Motor neuron (in vitro differentiated cells): ENCODE measurements around the gene ABHD4. TPM values are rescaled to one million over a fixed set of nuclear protein-coding genes. Genes with fewer than 3 reads are reported as not detected.

Source experiments
- ATAC-seq, 8 experiments: fragments of 200-7000 bp; cut with Tn5 transposase; replicated peaks in 6 of 8; 2 replicates each; pipeline ENCODE4 v1.8.0; 2021; ENCODE audit warnings: mild to moderate bottlenecking in 8 of 8, moderate library complexity in 8 of 8
- H3K27ac ChIP-seq, 2 donors: fragments of 250-450 bp; sonication (Bioruptor Pico); 2 replicates each; pipeline ENCODE4 v1.9.0; 2021; ENCODE audit warnings: antibody characterized with exemption in 2 of 2, mild to moderate bottlenecking in 2 of 2, moderate library complexity in 1 of 2
- H3K4me1 ChIP-seq, 2 donors: fragments of 250-450 bp; sonication (Bioruptor Pico); replicated peaks in 1 of 2; 2 replicates each; pipeline ENCODE4 v1.6.1; 2021; ENCODE audit warnings: antibody characterized with exemption in 2 of 2, mild to moderate bottlenecking in 2 of 2, moderate library complexity in 1 of 2
- H3K4me3 ChIP-seq, 5 donors: fragments of 250-450 bp; sonication (Bioruptor Pico); 2 replicates each; pipeline ENCODE4 v1.9.0; 2021; ENCODE audit warnings: antibody characterized with exemption in 5 of 5, mild to moderate bottlenecking in 5 of 5, moderate library complexity in 4 of 5
- WGBS, 10 experiments: fragments of 450-650 bp; shearing (Covaris generic); methylation state at CpG; one replicate each; pipeline ENCODE4 v1.0.0; 2022; 5-methylcytosine and 5-hydroxymethylcytosine counted together
- in situ Hi-C, 9 experiments: fragments of 400-800 bp; cut with MboI; loops; one replicate each; pipeline ENCODE4 v1.15.0; 2021; ENCODE audit warnings: low sequenced_read_pairs in 9 of 9, low pct_unique_long_range_greater_than_20kb in 2 of 9; ENCODE audit not compliant: unreplicated experiment in 9 of 9
- total RNA-seq, 8 experiments: library from RNA; unstranded; fragments of 300-600 nt; gene quantifications; 2 replicates each; pipeline versions ENCODE4 v1.2.3 to v1.2.4, GENCODE V29; 2022

The ABHD4 gene
- total RNA-seq, 8 experiments from 2014 or later = 4.5 to 30.0 (median 13.5) TPM

DNA sequence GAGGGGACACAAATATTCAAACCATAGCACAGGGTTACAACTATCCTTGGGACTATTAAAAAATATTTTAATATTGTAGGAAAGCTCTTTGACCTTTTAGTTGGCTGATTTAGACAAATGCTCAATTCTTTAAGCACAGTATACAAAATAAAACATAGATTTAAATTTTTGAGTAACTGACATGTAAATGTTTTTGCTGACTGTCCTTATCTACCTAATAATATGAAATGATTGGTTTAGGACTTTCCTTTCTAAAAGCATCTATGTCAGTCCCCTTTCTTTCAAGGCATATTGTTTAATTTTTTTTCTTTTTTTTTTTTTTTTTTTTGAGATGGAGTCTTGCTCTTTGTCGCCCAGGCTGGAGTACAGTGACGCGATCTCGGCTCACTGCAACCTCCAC, 62.6 kb downstream of the ABHD4 start:
- no peak overlapping the region for H3K27ac ChIP-seq
- 91 to 100% (median 93%) methylated on average over 1 to 4 of the region's 4 CpGs; no CpG with 5 or more reads in 4 of the 10 experiments for WGBS, 10 experiments
- no peak overlapping the region for H3K4me3 ChIP-seq
- in situ Hi-C loops = loop anchor here in 1 of 9 experiments (25.0 kb wide), 1 partner anchor 98 kb away; no protein-coding TSS in a partner anchor
- no peaks in the 10 kb centered on the region for H3K4me1 ChIP-seq
- ATAC-seq = no peak

Other genes with a start within 250 kb of the ABHD4 start
- gene DAD1, start 9.1 kb upstream of the ABHD4 start, total RNA-seq = 100 to 1,000 TPM; 156 to 485 (median 311) TPM
- under 1 TPM in 4 of 8 experiments, not detected in 4; 0.04 to 0.21 (median 0.12) TPM for gene OR6J1, start 46.1 kb downstream of the ABHD4 start, total RNA-seq
- gene OXA1L, start 168.4 kb downstream of the ABHD4 start, total RNA-seq = 100 to 1,000 TPM in 3 of 8 experiments, 10 to 100 TPM in 5; 69.1 to 138 (median 84.1) TPM
- 1 to 10 TPM in 5 of 8 experiments, under 1 TPM in 3; 0.41 to 3.3 (median 1.4) TPM for gene SLC7A7, start 217.1 kb downstream of the ABHD4 start, total RNA-seq
- 100 to 1,000 TPM in 1 of 8 experiments, 10 to 100 TPM in 7; 60.7 to 112 (median 87.1) TPM for gene MRPL52, start 231.6 kb downstream of the ABHD4 start, total RNA-seq
- 100 to 1,000 TPM in 2 of 8 experiments, 1 to 10 TPM in 5, under 1 TPM in 1; 0.35 to 290 (median 3.3) TPM for gene MMP14, start 238.3 kb downstream of the ABHD4 start, total RNA-seq